GM21737 (cell line): Measurements from ENCODE around the gene ITPRIPL2.

Source experiments
- ATAC-seq: cut with Tn5 transposase; IDR thresholded peaks from one replicate; pipeline ENCODE4 v1.9.1; 2021; ENCODE audit warnings: mild to moderate bottlenecking, moderate library complexity; ENCODE audit not compliant: unreplicated experiment

ITPRIPL2 gene

DNA sequence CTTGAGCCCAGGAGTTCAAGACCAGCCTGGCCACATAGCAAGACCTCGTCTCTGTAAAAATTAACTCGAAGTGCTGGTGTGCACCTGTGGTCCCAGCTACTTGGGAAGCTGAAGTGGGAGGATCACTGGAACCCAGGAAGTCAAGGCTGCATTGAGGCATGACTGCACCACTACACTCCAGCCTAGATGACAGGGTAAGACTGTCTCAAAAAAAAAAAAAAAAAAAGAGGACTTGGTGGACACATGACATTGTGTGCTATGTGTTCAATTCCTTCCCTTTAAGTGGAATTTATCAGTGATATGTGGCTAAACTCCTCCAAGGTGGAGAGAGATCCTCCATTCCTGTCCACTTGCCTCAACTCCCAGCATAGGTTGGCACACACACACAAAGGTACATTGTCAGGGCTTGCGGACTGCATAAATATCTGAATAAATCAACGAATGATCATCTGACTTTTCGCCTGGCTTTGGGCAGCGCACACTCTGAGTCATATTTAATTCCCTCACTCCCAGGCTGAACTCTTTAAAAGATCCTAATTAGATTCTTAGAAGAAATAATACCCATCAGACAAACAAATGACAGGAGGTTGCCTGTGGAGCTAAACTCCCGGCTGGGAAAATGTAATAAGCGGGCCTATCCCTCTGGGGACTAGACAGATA is 29.3 kb downstream of the ITPRIPL2 start:
- no peak for ATAC-seq

DNA sequence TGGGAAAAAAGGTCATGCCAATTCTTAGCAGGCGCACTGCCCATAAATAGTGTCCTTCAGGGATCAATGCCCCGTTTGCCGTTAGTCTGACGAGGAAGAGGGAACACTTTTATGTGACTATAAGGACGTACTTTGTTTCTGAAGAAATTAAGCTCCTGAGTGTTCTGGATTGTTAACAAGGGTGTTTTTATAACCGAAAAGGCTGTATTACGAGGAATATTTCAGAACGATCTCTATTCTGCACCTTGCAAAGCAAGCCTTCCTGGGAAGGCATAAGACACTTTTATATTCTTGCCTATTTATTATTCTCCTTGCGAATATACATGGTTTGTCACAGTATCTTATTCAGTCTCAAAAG is 29.8 kb downstream of the ITPRIPL2 start:
- ATAC-seq: no peak

DNA sequence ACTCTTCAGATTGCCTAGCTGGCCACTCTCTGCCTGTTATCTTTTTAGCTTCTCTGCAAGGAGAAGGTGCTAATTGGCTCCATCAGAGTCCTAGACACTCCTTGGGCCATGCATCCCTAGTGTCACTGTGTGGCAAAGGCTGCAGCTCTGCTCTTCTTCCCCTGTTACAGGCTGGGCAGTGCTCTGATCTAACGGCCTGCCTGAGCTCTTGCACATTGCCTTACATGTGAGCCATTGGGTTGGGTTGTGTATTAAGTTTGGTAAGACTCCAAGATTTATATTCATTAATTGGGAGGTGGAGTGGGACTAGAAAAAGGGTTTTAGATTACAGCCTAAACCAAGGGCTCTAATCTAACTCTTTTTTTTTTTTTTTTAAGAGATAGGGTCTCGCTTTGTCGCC is 31.2 kb downstream of the ITPRIPL2 start:
- no peak for ATAC-seq

DNA sequence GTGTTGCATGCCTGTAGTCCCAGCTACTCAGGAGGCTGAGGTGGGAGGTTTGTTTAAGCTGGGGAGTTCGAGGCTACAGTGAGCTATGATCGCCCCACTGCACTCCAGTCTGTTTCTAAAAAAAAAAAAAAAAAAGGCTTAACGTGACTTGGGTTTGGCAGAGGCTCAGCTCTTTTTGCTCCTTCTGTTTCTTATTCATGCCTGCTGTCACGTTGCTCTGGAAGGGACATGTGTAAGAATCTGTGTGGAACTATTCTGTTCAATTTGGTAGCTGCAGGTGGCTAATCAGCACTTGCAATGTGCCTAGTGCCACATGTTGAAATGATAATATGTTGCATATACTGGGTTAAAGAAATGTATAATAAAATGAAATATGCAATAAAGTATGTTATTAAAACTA is 33.4 kb downstream of the ITPRIPL2 start:
- no peak for ATAC-seq

DNA sequence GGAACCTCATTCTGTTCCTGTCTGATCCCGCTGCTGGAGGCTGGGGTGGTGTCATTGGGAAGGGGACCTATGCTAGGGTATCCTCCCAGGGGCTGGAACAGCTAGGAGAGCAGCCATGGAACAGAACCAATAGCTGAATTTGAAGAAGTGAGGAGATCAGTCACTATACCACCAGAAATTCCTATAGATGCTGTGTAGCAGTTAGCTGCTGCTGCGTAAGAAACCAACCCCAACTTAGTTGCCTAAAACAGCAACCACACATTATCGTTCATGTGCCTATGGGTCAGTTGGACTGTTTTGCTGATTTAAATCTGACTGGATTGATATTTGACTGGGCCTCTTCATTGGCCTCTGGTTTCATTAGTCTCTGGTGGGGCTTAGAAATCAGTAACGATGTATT is 33.9 kb downstream of the ITPRIPL2 start:
- ATAC-seq: no peak

DNA sequence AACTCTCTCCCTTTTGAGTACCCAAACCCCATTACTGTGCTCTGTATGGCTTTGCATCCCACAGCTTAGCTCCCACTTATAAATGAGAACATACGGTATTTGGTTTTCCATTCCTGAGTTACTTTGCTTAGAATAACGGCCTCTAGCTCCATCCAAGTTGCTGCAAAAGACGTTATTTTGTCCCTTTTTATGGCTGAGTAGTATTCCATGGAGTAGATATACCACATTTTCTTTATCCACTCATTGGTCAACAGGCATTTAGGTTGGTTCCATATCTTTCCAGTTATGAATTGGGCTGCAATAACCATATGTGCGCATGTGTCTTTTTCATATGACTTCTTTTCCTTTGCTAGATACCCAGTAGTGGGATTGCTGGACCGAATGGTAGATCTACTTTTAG is 34.4 kb downstream of the ITPRIPL2 start:
- no peak for ATAC-seq

DNA sequence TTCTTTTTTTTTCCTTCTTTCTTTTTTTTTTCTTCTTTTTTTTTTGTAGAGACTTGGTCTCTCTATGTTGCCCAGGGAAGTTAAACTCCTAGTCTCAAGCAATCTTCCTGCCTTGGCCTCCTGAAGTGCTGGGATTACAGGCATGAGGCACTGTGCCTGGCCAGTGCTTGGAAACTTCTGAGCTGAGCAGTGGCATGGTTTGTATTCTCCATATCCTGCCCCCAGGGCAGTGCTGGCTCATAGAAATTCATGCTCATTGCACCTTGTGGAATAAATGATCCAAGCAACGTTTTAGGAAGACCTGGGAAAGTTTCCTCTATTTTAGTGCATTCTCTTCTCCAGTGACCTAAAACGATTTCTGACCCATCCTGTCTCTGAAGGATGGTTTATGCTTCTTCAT is 37.5 kb downstream of the ITPRIPL2 start:
- no peak for ATAC-seq

DNA sequence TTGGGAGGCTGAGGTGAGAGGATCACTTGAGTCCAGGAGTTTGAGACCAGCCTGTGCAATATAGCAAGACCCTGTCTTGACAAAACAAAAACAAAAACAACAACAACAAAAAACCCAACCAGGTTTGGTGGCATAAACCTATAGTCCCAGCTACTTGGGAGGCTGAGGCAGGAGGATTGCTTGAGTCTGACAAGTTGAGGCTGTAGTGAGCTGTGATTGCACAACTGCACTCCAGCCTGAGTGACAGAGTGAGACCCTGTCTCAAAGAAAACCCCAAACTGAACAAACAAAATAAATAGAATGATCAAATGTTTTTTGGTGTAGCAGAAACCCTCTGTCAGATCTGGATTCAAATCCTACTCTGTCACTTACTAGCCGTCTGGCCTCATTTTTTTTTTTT is 38.3 kb downstream of the ITPRIPL2 start:
- no peak for ATAC-seq

DNA sequence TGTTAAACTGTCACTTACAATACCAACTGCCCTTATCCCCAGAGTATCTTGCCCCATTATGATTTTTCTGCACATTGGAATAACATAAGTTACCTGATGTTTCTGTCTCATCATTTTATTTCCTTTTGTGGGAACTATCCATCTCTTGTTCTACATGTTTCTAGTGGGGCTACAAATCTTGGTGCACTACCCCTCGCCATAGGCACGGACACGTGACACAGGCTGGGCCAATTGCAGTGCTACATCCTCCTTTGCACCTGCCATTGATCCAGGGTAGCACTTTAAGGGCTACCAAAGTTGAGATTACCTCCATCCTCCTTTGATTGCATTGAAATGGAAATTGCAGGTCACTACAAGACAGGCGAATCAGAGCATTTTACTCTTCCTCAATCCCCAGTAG is 40.1 kb downstream of the ITPRIPL2 start:
- ATAC-seq: no peak

DNA sequence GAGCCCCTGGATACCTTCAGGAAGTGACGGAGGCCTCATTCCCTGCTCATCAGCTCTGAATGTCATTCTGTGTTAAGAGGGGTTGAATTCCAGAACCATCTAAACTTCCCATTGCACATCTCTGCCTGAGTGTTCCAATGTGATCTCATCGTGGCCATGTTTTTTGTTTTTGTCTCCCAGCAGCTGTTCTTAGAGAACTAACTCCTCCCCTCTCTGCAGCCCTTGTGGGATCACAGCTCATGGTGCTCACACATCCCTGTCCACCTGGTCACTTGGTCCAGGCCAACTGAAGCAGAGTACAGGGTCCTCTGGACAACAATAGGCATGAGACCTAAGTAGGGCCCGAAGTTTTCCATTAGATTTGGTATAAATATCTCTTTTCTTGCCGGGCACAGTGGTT is 48.3 kb downstream of the ITPRIPL2 start:
- no peak for ATAC-seq

DNA sequence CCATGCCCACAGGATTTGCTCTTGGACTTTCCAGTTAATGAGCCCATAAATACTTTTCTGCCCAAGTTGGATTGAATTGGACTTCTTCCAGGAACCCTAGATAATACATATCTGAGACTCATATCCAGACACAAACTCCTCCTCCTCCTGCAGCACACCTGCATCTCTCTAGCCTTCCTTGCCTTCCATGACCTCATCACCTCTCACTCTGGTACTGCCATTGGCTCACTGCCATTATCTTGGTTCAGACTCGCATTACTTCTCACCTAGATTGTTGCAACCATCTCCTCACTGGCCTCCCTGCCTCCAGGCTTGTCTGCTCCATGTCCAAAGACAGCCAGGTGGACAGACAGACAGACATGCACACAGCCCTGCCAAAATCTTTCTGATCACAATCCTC is 49.5 kb downstream of the ITPRIPL2 start:
- no peak for ATAC-seq

DNA sequence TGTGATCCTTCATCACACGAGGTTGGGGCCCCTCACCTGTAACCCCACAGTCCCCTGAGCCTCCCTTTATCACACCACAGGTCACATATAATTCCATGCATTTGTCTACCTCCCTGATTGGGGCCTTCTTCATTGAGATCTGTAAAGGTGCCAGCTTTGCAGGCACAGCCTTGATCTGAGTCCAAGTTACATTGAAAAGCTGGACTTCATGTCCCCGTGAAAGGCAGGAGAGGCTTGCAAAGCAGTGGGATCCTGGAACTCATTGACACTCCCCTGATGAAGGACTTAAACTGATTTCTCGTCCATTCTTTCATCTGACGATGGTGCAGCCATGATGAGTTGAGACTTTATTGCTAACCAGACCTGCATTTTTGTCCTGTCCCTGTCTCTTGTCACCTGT is 50.5 kb downstream of the ITPRIPL2 start:
- no peak for ATAC-seq

DNA sequence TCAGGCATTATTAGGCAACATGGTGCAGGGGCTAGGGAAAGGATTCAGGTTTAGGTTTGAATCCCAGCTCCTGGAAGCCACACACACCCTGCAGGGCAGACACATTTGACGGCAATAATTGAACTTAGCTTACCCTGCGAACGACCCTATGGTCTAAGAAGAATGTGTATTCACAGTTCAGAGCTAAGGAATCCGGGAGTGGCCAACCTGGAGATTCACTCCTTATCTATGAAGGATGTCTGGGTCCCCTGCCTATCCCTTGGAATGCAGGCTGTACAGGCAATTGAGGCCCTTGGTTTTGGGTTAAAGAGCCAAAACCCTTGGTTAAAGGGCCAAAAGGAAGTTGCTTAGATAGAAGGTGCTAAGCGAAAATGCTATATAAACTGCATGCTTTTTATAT is 51.3 kb downstream of the ITPRIPL2 start:
- ATAC-seq: no peak

DNA sequence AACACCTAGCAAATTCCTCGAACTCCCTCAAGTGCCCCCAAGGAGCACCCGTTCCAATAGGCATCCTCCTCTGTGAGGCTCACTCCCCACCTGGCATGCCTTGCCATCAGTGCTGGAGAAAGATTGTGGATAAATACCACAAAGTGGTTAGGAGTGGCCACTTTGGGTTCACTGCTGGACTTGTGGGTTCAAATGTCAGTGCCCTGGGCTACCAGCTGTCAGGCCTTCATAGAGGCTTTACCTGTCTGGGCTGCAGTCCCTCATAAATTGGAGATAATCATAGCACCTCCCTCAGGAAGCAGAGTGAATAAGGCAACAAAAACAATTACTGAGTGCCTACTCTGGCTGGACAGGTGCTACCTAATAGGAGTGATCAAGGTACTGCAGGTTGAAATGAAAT is 52.7 kb downstream of the ITPRIPL2 start:
- ATAC-seq: no peak

DNA sequence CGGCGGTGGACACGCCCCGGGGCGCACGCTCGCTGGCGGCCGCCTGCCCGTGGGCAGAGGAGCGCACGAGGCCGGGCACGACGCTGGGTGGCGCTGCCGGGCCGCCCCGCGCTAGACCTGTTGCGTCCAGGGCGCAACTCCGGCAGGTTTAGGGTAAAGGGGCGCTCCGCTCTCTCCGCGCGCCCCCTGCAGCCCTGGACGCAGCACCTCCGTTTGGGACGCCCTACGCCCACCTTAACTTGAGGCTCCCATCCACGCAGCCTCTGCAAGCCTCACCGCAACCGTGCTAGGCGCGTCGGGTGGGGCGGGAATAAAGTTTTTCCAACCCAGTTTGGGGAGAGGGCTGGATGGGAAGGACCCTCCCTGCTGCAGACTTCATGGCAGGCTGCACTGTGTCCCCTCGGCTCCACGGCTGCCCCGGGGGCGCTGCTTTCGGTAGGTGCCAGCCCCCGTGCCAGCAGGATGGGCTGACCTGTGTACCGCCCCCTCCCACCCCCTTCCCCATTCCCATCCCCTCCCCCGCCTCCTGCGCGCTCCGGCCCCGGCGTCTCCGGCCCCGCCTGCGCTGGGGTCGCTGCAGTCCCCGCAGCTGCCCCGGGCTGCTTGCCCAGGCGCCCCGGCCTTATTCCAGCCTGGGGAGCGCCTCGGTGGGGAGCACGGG is 54.1 kb downstream of the ITPRIPL2 start, which contains the start of gene SYT17:
TSS of gene SYT17 (plus strand) at position 531 of the 661 bp plus-strand sequence. CDS start 407 bp downstream, outside the sequence.
- no peak for ATAC-seq

DNA sequence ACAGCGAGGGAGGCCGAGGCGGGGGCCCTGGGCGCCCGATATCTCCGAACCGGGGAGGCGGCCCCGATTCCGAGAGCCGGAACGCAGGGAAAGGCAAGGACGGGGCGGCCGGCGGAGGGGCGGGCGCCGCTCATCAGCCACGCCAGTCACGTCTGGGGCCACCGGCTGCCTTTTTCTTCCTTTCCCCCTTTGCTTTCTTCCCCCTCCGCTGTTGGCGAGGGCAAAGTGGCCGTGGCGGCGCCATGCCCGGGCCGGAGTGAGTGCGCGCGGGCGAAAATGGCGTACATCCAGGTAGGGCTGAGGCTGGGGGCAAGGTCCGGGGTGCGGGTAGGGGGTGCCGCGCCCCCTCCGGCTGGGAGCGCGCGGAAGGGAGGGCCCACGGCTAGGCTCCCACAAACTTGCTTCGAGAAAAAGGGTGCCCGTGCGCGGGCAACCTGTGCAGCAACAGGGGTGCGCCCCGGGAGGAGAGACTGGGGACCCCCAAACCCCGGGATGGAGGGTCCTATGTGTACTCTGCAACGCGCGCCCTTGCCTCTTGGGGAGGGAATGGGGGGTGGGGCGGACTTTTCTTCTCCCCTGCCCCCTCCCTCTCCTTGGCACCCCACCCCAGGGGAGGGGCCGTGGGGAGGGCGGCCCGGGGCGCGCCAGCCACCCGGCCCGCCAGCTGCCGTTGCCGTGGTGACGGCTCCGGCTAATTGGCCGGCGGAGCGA is 54.8 kb downstream of the ITPRIPL2 start:
- ATAC-seq: no peak

DNA sequence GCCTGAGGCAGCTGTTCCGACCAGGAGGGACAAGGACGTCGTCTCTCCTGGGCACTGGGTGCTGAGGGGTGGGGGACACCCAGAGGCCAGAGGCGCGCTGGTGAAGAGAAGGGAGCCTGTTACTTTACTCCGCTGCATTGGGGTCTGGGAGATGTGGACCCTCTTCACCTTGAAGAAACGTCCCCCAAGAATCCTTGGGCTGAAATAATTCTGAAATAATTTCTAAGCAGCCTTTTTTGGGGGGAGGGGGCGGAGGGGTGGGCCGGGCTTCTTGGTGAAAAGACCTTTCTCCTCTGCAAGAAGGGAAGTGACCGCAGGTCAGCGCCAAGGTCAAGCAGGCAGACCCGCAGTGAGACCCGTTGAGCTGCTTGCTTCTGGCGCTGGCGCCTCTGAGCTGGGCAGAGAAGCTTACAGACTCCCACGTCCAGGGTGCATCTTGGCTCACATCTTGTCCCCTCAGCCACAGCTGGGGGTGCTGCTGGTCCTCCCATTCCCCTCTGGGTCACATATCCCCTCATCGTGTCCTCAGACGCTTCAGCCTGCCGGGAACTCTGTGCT is 55.4 kb downstream of the ITPRIPL2 start:
- ATAC-seq: no peak

DNA sequence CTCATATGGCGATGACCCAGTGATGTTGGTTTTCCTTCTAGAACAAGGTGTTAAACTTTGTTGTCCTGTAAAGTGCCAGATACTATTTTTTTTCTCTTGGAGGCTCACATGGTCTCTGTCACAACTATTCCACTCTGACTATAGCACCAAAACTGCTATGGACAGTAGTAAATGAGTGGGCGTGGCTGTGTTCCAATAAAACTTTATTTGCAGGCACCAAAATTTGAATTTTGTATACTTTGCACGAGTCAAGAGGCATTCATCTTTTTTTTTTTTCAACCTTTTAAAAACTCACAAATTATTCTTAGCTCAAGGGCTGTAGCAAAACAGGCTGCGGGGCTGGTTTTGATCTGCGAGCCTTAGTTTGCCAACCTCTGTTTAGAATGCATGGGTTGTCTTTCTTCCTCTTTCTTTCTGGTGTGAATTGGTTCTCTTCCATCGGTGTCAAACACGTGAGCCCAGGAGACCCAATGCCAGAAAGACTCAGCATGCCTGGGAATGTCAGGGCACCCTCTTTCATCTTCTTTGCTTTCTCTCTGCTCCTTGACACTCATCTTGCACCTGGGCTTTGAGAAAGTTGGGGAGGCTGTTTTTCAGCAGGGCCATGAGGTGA is 56.4 kb downstream of the ITPRIPL2 start:
- ATAC-seq: no peak
